ENCODE measurements around the gene CEPT1. TPM values are rescaled to one million over a fixed set of nuclear protein-coding genes. Genes with fewer than 3 reads are reported as not detected.
"Not testable (repeated sequence)": the region's sequence is repeated elsewhere in the genome, so short reads cannot be mapped to it uniquely, and the experiment has no call there.

Gene CEPT1
- total RNA-seq (2013): 68.9 TPM
- polyA plus RNA-seq: 10 to 100 TPM; 20.8 to 44.3 (median 26.9) TPM
- 22.2 and 29.0 TPM in 2 replicates for polyA minus RNA-seq
- 17.4 to 46.4 (median 32.4) reads per million in 11 experiments for total RNA-seq

- Histone ChIP-seq H3K4me2 (replicated peaks; ENCODE audit: extremely low read depth, low read length, poor library complexity, severe bottlenecking) (peak within 1 kb of the TSS; percentile 85), H3K9me3 (replicated peaks in 1 of 2; ENCODE audit: control insufficient read depth in 1 of 2, insufficient read depth in 1 of 2, low read length in 2 of 2) (no peaks in the 10 kb centered on the region), H3K36me3 (replicated peaks in 1 of 2; ENCODE audit: control insufficient read depth in 1 of 2, insufficient read depth in 2 of 2, low read length in 2 of 2) (peaks cover 14 to 41% of the 10 kb centered on the region in 2 donors), H4K20me1 (ENCODE audit: insufficient read depth, low read length) (peaks cover 45% of the 10 kb centered on the region), H3K27me3 (ENCODE audit: control insufficient read depth in 2 of 2, insufficient read depth in 2 of 2, low read length in 2 of 2) (no peaks in the 10 kb centered on the region), H3K27ac (ENCODE audit: low read depth in 1 of 2, low read length in 2 of 2) (peak within 1 kb of the TSS; percentile 77 to 91), H3K79me2 (ENCODE audit: insufficient read depth, low read length) (peaks cover 100% of the 10 kb centered on the region), H2AFZ (ENCODE audit: insufficient read depth, low read depth, low read length, poor library complexity, severe bottlenecking) (peak within 1 kb of the TSS; percentile 94), H3K4me1 (ENCODE audit: control insufficient read depth in 1 of 2, insufficient read depth in 2 of 2, low read length in 2 of 2) (peaks cover 35 to 49% of the 10 kb centered on the region in 2 donors), H3K9ac (ENCODE audit: insufficient read depth, low read length, poor library complexity, severe bottlenecking) (peak within 1 kb of the TSS; percentile 90), H3K4me3 (replicated peaks in 1 of 3; ENCODE audit: low read depth in 2 of 3, low read length in 3 of 3) (peak within 1 kb of the TSS; percentile 68 to 99 (median 92))
- Mint-ChIP-seq H3K36me3 (peaks cover 31 to 36% of the 10 kb centered on the region in 2 donors), H3K9me3 (no peaks in the 10 kb centered on the region), H3K4me1 (peaks cover 56% of the 10 kb centered on the region), H3K4me3 (peak within 1 kb of the TSS; percentile 99 to 100), H3K27me3 (ENCODE audit: low read depth in 3 of 3) (peaks cover 0 to 1% (median 0%) of the 10 kb centered on the region in 3 donors), H3K27ac (peak within 1 kb of the TSS; percentile 95 to 99 (median 97))
- DNase-seq: peak; percentile 90 to 91 (median 90)
- intact Hi-C loops (cut with micrococcal nuclease): loop anchor here (5.0 to 10.0 kb wide), 3 partner anchors 52 to 305 kb away; partner anchors contain the start of genes ATP5PB (in 1 of the 2) and WDR77 (in 1 of the 2)
- under 1% methylated on average over 66 of the region's 68 CpGs for WGBS (ENCODE audit: insufficient coverage)
- no peak for TF ChIP-seq CTCF (IDR thresholded peaks at IDR 0.05)
Observed at GRCh38 chr1:111139956-111140679, at the start of gene CEPT1, which contains the start of gene DRAM2. CEPT1 (plus strand) TSS chr1:111140223; CDS start chr1:111147715, 7,492 bp downstream. DRAM2 (minus strand) TSS chr1:111140093; CDS start chr1:111131554, 8,539 bp downstream.

GRCh38 chr1:111095421-111095820, 44.6 kb upstream of the CEPT1 start:
- H3K9me3 ChIP-seq (replicated peaks in 1 of 2; ENCODE audit: control insufficient read depth in 1 of 2, insufficient read depth in 1 of 2, low read length in 2 of 2); H3K27me3 Mint-ChIP-seq (ENCODE audit: low read depth in 3 of 3); intact Hi-C loops (cut with micrococcal nuclease); H3K27ac Mint-ChIP-seq; H3K4me2 ChIP-seq (replicated peaks; ENCODE audit: extremely low read depth, low read length, poor library complexity, severe bottlenecking); H3K4me3 ChIP-seq (replicated peaks in 1 of 3; ENCODE audit: low read depth in 2 of 3, low read length in 3 of 3); H3K9ac ChIP-seq (ENCODE audit: insufficient read depth, low read length, poor library complexity, severe bottlenecking); H3K27me3 ChIP-seq (ENCODE audit: control insufficient read depth in 2 of 2, insufficient read depth in 2 of 2, low read length in 2 of 2); H3K4me3 Mint-ChIP-seq; H3K79me2 ChIP-seq (ENCODE audit: insufficient read depth, low read length); DNase-seq; H3K36me3 Mint-ChIP-seq; H2AFZ ChIP-seq (ENCODE audit: insufficient read depth, low read depth, low read length, poor library complexity, severe bottlenecking); H3K36me3 ChIP-seq (replicated peaks in 1 of 2; ENCODE audit: control insufficient read depth in 1 of 2, insufficient read depth in 2 of 2, low read length in 2 of 2); H3K4me1 ChIP-seq (ENCODE audit: control insufficient read depth in 1 of 2, insufficient read depth in 2 of 2, low read length in 2 of 2); H3K4me1 Mint-ChIP-seq; H3K27ac ChIP-seq (ENCODE audit: low read depth in 1 of 2, low read length in 2 of 2); H4K20me1 ChIP-seq (ENCODE audit: insufficient read depth, low read length): not testable (repeated sequence)
- whole genome bisulfite sequencing (ENCODE audit: insufficient coverage): no CpG with 5 or more reads among the region's 3 CpGs
- peaks cover 16 to 38% (median 34%) of the 10 kb centered on the region in 7 donors for H3K9me3 Mint-ChIP-seq

Measured in CD14-positive monocyte (primary cell).